Transverse colon (tissue), 4 donors: Measurements from ENCODE around the gene DEAF1.

Experiments used
- CTCF ChIP-seq, 5 experiments: fragments of 200-600 bp in 3 of 5; fragments of 450-650 bp in 2 of 5; sonication (generic) in 3 of 5; IDR thresholded peaks; 1 replicate in 2 of 5; 2 replicates in 3 of 5; pipeline ENCODE4 v1.5.1; 2016 to 2017; ENCODE audit warnings: antibody characterized with exemption in 5 of 5, inconsistent platforms in 3 of 5, mild to moderate bottlenecking in 2 of 5, moderate library complexity in 1 of 5
- POLR2AphosphoS5 ChIP-seq, 3 donors: sonication (generic); formaldehyde crosslinking; IDR thresholded peaks; one replicate each; pipeline ENCODE4 v1.6.1; 2016; ENCODE audit warnings: antibody characterized with exemption in 3 of 3

- TF ChIP-seq CTCF (IDR thresholded peaks at IDR 0.05): no peak
- TF ChIP-seq POLR2AphosphoS5 (IDR thresholded peaks at IDR 0.05): no peak
These were observed 10.8 kb upstream of the DEAF1 start, which contains the start of gene EPS8L2 for GRCh38 chr11:705646-706438.
